CD14-positive monocyte (primary cell): ENCODE data around the gene GRK5. TPM values are rescaled to one million over a fixed set of nuclear protein-coding genes. Genes with fewer than 3 reads are reported as not detected.

Source experiments
- DNase-seq, 3 donors: peaks; one replicate each; pipeline ENCODE4 v3.0.0-alpha.2; 2011 to 2022
- H2AFZ ChIP-seq: 2 replicates; pipeline ENCODE4 v1.6.0; 2012; ENCODE audit warnings: mild to moderate bottlenecking, low read depth, low read length, inconsistent platforms; ENCODE audit not compliant: insufficient read depth, poor library complexity, severe bottlenecking
- H3K27ac ChIP-seq, 2 donors: 1 replicate in 1 of 2; 2 replicates in 1 of 2; pipeline ENCODE4 v1.5.1; 2012 to 2013; ENCODE audit warnings: low read length in 2 of 2, control low read depth in 1 of 2, inconsistent platforms in 1 of 2, low read depth in 1 of 2, mild to moderate bottlenecking in 1 of 2
- H3K27me3 ChIP-seq, 2 donors: one replicate each; pipeline versions ENCODE4 v1.6.0 to v1.6.1; 2011 to 2013; ENCODE audit warnings: low read length in 2 of 2; ENCODE audit not compliant: control insufficient read depth in 2 of 2, insufficient read depth in 2 of 2
- H3K36me3 ChIP-seq, 2 donors: replicated peaks in 1 of 2; 1 replicate in 1 of 2; 2 replicates in 1 of 2; pipeline versions ENCODE4 v1.5.1 to v1.6.1; 2012 to 2013; ENCODE audit warnings: low read length in 2 of 2, control low read depth in 1 of 2, inconsistent platforms in 1 of 2, mild to moderate bottlenecking in 1 of 2; ENCODE audit not compliant: insufficient read depth in 2 of 2, control insufficient read depth in 1 of 2
- H3K4me1 ChIP-seq, 2 donors: 1 replicate in 1 of 2; 2 replicates in 1 of 2; pipeline versions ENCODE4 v1.5.1 to v1.6.1; 2012 to 2013; ENCODE audit warnings: low read length in 2 of 2, control low read depth in 1 of 2, inconsistent platforms in 1 of 2, mild to moderate bottlenecking in 1 of 2, moderate library complexity in 1 of 2; ENCODE audit not compliant: insufficient read depth in 2 of 2, control insufficient read depth in 1 of 2
- H3K4me2 ChIP-seq: replicated peaks from 2 replicates; pipeline ENCODE3; 2012; ENCODE audit warnings: low read length, moderate library complexity, mild to moderate bottlenecking; ENCODE audit not compliant: poor library complexity, severe bottlenecking; ENCODE audit errors: extremely low read depth
- H3K4me3 ChIP-seq, 3 experiments: fragments of 200-600 bp in 1 of 3; sonication (generic) in 1 of 3; replicated peaks in 1 of 3; 1 replicate in 2 of 3; 2 replicates in 1 of 3; pipeline ENCODE4 v1.5.1; 2011 to 2013; ENCODE audit warnings: low read length in 3 of 3, mild to moderate bottlenecking in 3 of 3, control low read depth in 2 of 3, low read depth in 2 of 3, inconsistent platforms in 1 of 3, moderate library complexity in 1 of 3
- H3K79me2 ChIP-seq: 2 replicates; pipeline ENCODE4 v1.6.0; 2012; ENCODE audit warnings: mild to moderate bottlenecking, control low read depth, inconsistent platforms, low read length, moderate library complexity; ENCODE audit not compliant: insufficient read depth
- H3K9ac ChIP-seq: 2 replicates; pipeline ENCODE4 v1.6.0; 2017; ENCODE audit warnings: low read length, mild to moderate bottlenecking; ENCODE audit not compliant: insufficient read depth, poor library complexity, severe bottlenecking
- H3K9me3 ChIP-seq, 2 donors: replicated peaks in 1 of 2; 1 replicate in 1 of 2; 2 replicates in 1 of 2; pipeline versions ENCODE4 v1.5.1 to v1.6.1; 2012 to 2013; ENCODE audit warnings: low read length in 2 of 2, control low read depth in 1 of 2; ENCODE audit not compliant: control insufficient read depth in 1 of 2, insufficient read depth in 1 of 2
- H4K20me1 ChIP-seq: 2 replicates; pipeline ENCODE4 v1.6.0; 2012; ENCODE audit warnings: mild to moderate bottlenecking, low read length, control low read depth, moderate library complexity; ENCODE audit not compliant: insufficient read depth
- H3K27ac Mint-ChIP-seq, 7 donors: one replicate each; pipeline ENCODE4 v1.8.0; 2020; ENCODE audit warnings: mild to moderate bottlenecking in 7 of 7, mixed read lengths in 7 of 7, moderate library complexity in 6 of 7, inconsistent platforms in 2 of 7
- H3K27me3 Mint-ChIP-seq, 3 donors: one replicate each; pipeline ENCODE4 v1.8.0; 2021 to 2022; ENCODE audit warnings: low read depth in 3 of 3, mild to moderate bottlenecking in 3 of 3, mixed read lengths in 3 of 3, moderate library complexity in 3 of 3, inconsistent platforms in 1 of 3
- H3K36me3 Mint-ChIP-seq, 2 donors: one replicate each; pipeline ENCODE4 v1.8.0; 2020; ENCODE audit warnings: mixed read lengths in 2 of 2, inconsistent platforms in 1 of 2, mild to moderate bottlenecking in 1 of 2
- H3K4me1 Mint-ChIP-seq: one replicate; pipeline ENCODE4 v1.8.0; 2020; ENCODE audit warnings: mild to moderate bottlenecking, mixed read lengths
- H3K4me3 Mint-ChIP-seq, 2 donors: one replicate each; pipeline ENCODE4 v1.8.0; 2020; ENCODE audit warnings: mild to moderate bottlenecking in 2 of 2, mixed read lengths in 2 of 2, moderate library complexity in 1 of 2
- H3K9me3 Mint-ChIP-seq, 7 donors: one replicate each; pipeline ENCODE4 v1.8.0; 2020 to 2022; ENCODE audit warnings: mixed read lengths in 7 of 7, mild to moderate bottlenecking in 6 of 7, moderate library complexity in 6 of 7, inconsistent platforms in 2 of 7
- WGBS: methylation state at CpG from one replicate; pipeline ENCODE4 v1.1.5; 2013; ENCODE audit warnings: missing lambda C conversion rate; ENCODE audit not compliant: insufficient coverage; 5-methylcytosine and 5-hydroxymethylcytosine counted together
- intact Hi-C, 2 donors: fragments of 100-400 bp; cut with micrococcal nuclease; formaldehyde crosslinking; loops; one replicate each; pipeline versions ENCODE4 v1.15.0 to v1.15.1; 2023
- polyA plus RNA-seq, 3 donors: library from polyadenylated mRNA; depleted of rRNA in 1 of 3; unstranded in 2 of 3; stranded (reverse) in 1 of 3; fragments of 300-500 nt in 2 of 3; fragments of >200 nt in 1 of 3; fragmentation: Illumina TruSeq in 2 of 3; gene quantifications; 1 replicate in 2 of 3; 2 replicates in 1 of 3; pipeline ENCODE4 v1.2.3, GENCODE V29; 2012 to 2021
- TF ChIP-seq, protein P1 (sequence below): fragments of 200-600 bp; IDR thresholded peaks from one replicate; pipeline ENCODE4 v1.8.0; 2022; ENCODE audit warnings: antibody characterized with exemption, mild to moderate bottlenecking

GRK5 gene
- polyA plus RNA-seq, 3 donors, result 1.2 to 6.5 (median 2.8) TPM

DNA sequence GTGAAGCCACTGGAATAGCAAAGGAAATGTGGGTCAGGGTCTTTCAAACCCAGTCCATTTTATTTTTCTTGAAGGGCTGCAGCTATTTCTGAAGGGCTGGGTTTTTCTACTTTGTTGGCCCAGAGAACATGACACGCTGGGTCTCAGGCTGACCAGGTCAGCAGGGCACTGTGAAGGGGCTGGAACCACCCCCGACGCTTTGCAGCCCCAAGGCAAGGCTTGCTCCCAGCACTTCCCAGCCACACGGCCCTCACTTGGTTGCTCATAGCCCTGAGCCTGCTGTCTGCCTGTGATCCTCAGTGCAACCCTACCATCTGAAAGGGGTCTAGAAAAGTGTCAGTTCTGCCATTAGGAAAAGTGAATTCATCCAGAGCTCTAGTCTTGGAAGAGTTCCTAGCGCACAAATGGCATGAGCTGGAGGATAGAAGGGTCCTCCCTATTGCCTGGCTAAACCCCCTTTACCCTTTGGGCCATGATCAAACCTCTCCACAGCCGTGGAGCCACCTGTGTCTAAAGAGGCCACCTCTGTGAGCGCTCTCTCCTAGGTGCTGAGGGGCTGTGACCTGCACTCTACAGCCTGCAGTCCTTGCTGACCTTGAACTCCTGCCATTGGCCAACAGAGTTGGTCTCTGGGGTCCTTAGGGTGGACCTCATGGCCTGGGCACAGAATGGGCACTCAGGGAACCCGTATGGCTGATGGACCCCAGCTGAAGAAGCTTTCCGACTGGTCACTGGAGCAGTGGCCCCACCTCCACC lies 203.2 kb downstream of the GRK5 start:
- H3K36me3 Mint-ChIP-seq, result peaks cover 11 to 25% of the 10 kb centered on the region in 2 donors
- no peak for DNase-seq
- H3K4me2 ChIP-seq, result no peak overlapping the region
- TF ChIP-seq, protein P1, sequence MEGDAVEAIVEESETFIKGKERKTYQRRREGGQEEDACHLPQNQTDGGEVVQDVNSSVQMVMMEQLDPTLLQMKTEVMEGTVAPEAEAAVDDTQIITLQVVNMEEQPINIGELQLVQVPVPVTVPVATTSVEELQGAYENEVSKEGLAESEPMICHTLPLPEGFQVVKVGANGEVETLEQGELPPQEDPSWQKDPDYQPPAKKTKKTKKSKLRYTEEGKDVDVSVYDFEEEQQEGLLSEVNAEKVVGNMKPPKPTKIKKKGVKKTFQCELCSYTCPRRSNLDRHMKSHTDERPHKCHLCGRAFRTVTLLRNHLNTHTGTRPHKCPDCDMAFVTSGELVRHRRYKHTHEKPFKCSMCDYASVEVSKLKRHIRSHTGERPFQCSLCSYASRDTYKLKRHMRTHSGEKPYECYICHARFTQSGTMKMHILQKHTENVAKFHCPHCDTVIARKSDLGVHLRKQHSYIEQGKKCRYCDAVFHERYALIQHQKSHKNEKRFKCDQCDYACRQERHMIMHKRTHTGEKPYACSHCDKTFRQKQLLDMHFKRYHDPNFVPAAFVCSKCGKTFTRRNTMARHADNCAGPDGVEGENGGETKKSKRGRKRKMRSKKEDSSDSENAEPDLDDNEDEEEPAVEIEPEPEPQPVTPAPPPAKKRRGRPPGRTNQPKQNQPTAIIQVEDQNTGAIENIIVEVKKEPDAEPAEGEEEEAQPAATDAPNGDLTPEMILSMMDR, result no peak
- H2AFZ ChIP-seq, result no peak overlapping the region
- WGBS, result 97% methylated on average over 8 of the region's 9 CpGs
- intact Hi-C loops, result loop anchor here in 1 of 2 donors (10.0 kb wide), 1 partner anchor 56 kb away; no protein-coding TSS in a partner anchor
- H3K79me2 ChIP-seq, result no peaks in the 10 kb centered on the region
- no peaks in the 10 kb centered on the region for H3K9me3 ChIP-seq
- no peak overlapping the region for H3K9ac ChIP-seq
- peaks cover 31 to 34% of the 10 kb centered on the region in 2 donors for H3K4me1 ChIP-seq
- no peaks in the 10 kb centered on the region for H4K20me1 ChIP-seq
- no peak overlapping the region for H3K4me3 ChIP-seq
- no peak overlapping the region for H3K27ac ChIP-seq
- H3K27me3 Mint-ChIP-seq, result peaks cover 0 to 2% (median 2%) of the 10 kb centered on the region in 3 donors
- H3K9me3 Mint-ChIP-seq, result no peaks in the 10 kb centered on the region
- no peak overlapping the region for H3K4me3 Mint-ChIP-seq
- peak overlapping the region in 1 of 7 donors; percentile 21 for H3K27ac Mint-ChIP-seq
- peaks cover 40% of the 10 kb centered on the region for H3K4me1 Mint-ChIP-seq
- H3K27me3 ChIP-seq, result no peaks in the 10 kb centered on the region
- no peaks in the 10 kb centered on the region for H3K36me3 ChIP-seq

DNA sequence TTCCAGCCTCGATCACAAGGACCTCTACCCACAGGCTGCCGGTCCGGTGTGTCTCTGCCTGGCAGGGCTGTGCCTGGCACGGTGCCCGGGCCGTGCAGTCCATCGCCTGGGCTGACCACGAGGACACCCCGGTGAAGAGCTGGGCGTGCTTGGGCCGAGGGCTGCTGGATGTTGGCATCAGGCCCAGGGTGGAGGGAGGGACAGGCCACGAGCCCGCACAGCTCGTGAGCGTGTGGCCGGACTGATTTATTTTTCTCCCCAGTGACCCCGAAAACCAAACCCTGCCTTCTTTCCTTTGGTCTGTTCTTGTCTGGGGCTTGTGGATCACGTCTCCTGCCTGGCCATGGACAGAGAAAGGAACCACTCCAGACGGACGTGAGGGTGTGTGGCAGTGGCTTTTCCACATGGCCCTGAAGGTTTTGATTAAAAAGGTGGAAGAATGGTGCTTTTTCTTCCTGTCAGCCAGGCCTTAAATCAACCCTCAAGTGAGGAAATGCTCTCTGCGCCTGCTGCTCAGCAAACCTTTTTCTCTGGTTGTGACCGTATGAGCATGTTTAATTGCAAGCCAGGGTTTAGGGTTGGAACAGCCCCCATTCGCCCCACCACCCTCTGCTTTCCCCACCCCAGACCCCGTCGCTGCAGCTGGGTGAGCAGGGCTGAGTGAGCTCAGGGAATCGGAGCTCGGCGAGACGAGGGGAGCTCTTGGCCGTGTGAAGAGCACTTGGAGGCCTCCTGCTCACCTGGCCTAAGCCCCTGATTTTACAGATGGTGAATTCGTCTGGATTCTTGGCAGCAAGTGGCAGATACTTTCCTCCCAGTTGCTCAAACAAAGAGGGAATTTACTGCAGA lies 205.1 kb downstream of the GRK5 start:
- Mint-ChIP-seq H3K9me3 (no peaks in the 10 kb centered on the region), H3K27ac (peak overlapping the region in 2 of 7 donors; percentile 42 to 57), H3K36me3 (peaks cover 11 to 25% of the 10 kb centered on the region in 2 donors), H3K4me1 (peaks cover 20% of the 10 kb centered on the region), H3K4me3 (no peak overlapping the region), H3K27me3 (peaks cover 0 to 8% (median 2%) of the 10 kb centered on the region in 3 donors)
- H3K27me3 ChIP-seq, result no peaks in the 10 kb centered on the region
- TF ChIP-seq, protein P1, result no peak
- H3K27ac ChIP-seq, result no peak overlapping the region
- 60% methylated on average over 26 of the region's 31 CpGs for WGBS
- no peaks in the 10 kb centered on the region for H3K36me3 ChIP-seq
- H3K4me3 ChIP-seq, result no peak overlapping the region
- H3K4me2 ChIP-seq, result no peak overlapping the region
- no peak overlapping the region for H3K9ac ChIP-seq
- H4K20me1 ChIP-seq, result no peaks in the 10 kb centered on the region
- DNase-seq, result no peak
- H3K9me3 ChIP-seq, result no peaks in the 10 kb centered on the region
- no peak overlapping the region for H2AFZ ChIP-seq
- peaks cover 12 to 14% of the 10 kb centered on the region in 2 donors for H3K4me1 ChIP-seq
- H3K79me2 ChIP-seq, result no peaks in the 10 kb centered on the region
- intact Hi-C loops, result loop anchor here in 1 of 2 donors (10.0 kb wide), 1 partner anchor 58 kb away; no protein-coding TSS in a partner anchor
